Activated CD8-positive, alpha-beta T cell treated with anti-CD3 and anti-CD28 coated beads for 36 hours (primary cell): ENCODE measurements around the gene CELF2. TPM values are rescaled to one million over a fixed set of nuclear protein-coding genes. Genes with fewer than 3 reads are reported as not detected.

Source experiments
- ATAC-seq: fragments of 200-7000 bp; cut with Tn5 transposase; one replicate; pipeline ENCODE4 v1.10.0; 2021; ENCODE audit warnings: mild to moderate bottlenecking, moderate library complexity
- CTCF ChIA-PET: fragments of 350-600 bp; sonication (Branson Sonifier 250); formaldehyde crosslinking; loops from one replicate; lab custom pipeline; 2021; ENCODE audit warnings: antibody characterized with exemption; lab: Charles Lee
- POLR2A ChIA-PET: fragments of 350-600 bp; sonication (Branson Sonifier 250); formaldehyde crosslinking; loops from one replicate; lab custom pipeline; 2021; ENCODE audit warnings: antibody characterized with exemption; lab: Charles Lee
- DNase-seq: peaks from one replicate; pipeline ENCODE4 v3.0.0-alpha.2; 2020
- H3K27ac Mint-ChIP-seq: one replicate; pipeline ENCODE4 v1.8.0; 2021; ENCODE audit warnings: mild to moderate bottlenecking, mixed read lengths
- H3K27me3 Mint-ChIP-seq: one replicate; pipeline ENCODE4 v1.8.0; 2021; ENCODE audit warnings: mixed read lengths
- H3K36me3 Mint-ChIP-seq: one replicate; pipeline ENCODE4 v1.8.0; 2021; ENCODE audit warnings: low read depth, mixed read lengths
- H3K4me1 Mint-ChIP-seq: one replicate; pipeline ENCODE4 v1.8.0; 2021; ENCODE audit warnings: low read depth, mixed read lengths
- H3K4me3 Mint-ChIP-seq: one replicate; pipeline ENCODE4 v1.8.0; 2021; ENCODE audit warnings: mild to moderate bottlenecking, moderate library complexity, mixed read lengths
- H3K9me3 Mint-ChIP-seq: one replicate; pipeline ENCODE4 v1.8.0; 2021; ENCODE audit warnings: mixed read lengths
- CTCF ChIP-seq: fragments of 200-600 bp; IDR thresholded peaks from one replicate; pipeline ENCODE4 v1.8.0; 2022; ENCODE audit warnings: antibody characterized with exemption, mild to moderate bottlenecking
- intact Hi-C: fragments of 100-400 bp; cut with micrococcal nuclease; formaldehyde crosslinking; loops from one replicate; pipeline ENCODE4 v1.10.0; 2022
- total RNA-seq, 2 experiments: library from RNA; stranded (reverse); gene quantifications; one replicate each; pipeline ENCODE4 v1.2.3, GENCODE V29; 2021

CELF2 gene
- total RNA-seq, 2 experiments from 2014 or later, result 132 to 133 TPM

- peak; percentile 77 for ATAC-seq
- H3K9me3 Mint-ChIP-seq, result no peaks in the 10 kb centered on the region
- H3K4me3 Mint-ChIP-seq, result no peak overlapping the region
- ChIA-PET POLR2A (no interaction called here), CTCF (no interaction called here)
- H3K36me3 Mint-ChIP-seq, result no peaks in the 10 kb centered on the region
- no peak overlapping the region for H3K27ac Mint-ChIP-seq
- TF ChIP-seq CTCF, result no peak
- H3K27me3 Mint-ChIP-seq, result no peaks in the 10 kb centered on the region
- intact Hi-C loops, result no loop called here
- DNase-seq, result peak; percentile 26
- H3K4me1 Mint-ChIP-seq, result peaks cover 1% of the 10 kb centered on the region
Measured at GRCh38 chr10:11381023-11381422, 363.4 kb downstream of the CELF2 start.

- ChIA-PET POLR2A (no interaction called here), CTCF (no interaction called here)
- Mint-ChIP-seq H3K36me3 (no peaks in the 10 kb centered on the region), H3K27me3 (no peaks in the 10 kb centered on the region), H3K4me3 (no peak overlapping the region), H3K9me3 (no peaks in the 10 kb centered on the region), H3K27ac (no peak overlapping the region), H3K4me1 (peaks cover 1% of the 10 kb centered on the region)
- no peak for TF ChIP-seq CTCF
- intact Hi-C loops, result no loop called here
- no peak for ATAC-seq
- DNase-seq, result no peak
Measured at GRCh38 chr10:11381511-11381910, 363.8 kb downstream of the CELF2 start.

GRCh38 chr10:11382187-11382586 lies 364.5 kb downstream of the CELF2 start:
- ATAC-seq (no peak), DNase-seq (no peak)
- no peaks in the 10 kb centered on the region for H3K9me3 Mint-ChIP-seq
- H3K4me1 Mint-ChIP-seq, result peaks cover 1% of the 10 kb centered on the region
- H3K36me3 Mint-ChIP-seq, result no peaks in the 10 kb centered on the region
- H3K27ac Mint-ChIP-seq, result no peak overlapping the region
- ChIA-PET CTCF (no interaction called here), POLR2A (no interaction called here)
- H3K27me3 Mint-ChIP-seq, result no peaks in the 10 kb centered on the region
- no peak for TF ChIP-seq CTCF
- H3K4me3 Mint-ChIP-seq, result no peak overlapping the region
- intact Hi-C loops, result no loop called here

GRCh38 chr10:11386044-11386443 lies 368.4 kb downstream of the CELF2 start:
- TF ChIP-seq CTCF, result no peak
- intact Hi-C loops, result no loop called here
- POLR2A ChIA-PET, result interaction anchor here (0.6 kb wide), 2 partner anchors 31 to 86 kb away, joined by 3 read pairs; no protein-coding TSS in a partner anchor
- CTCF ChIA-PET, result no interaction called here
- H3K4me3 Mint-ChIP-seq, result no peak overlapping the region
- ATAC-seq, result no peak
- no peak overlapping the region for H3K27ac Mint-ChIP-seq
- no peaks in the 10 kb centered on the region for H3K9me3 Mint-ChIP-seq
- H3K27me3 Mint-ChIP-seq, result no peaks in the 10 kb centered on the region
- DNase-seq, result no peak
- H3K36me3 Mint-ChIP-seq, result no peaks in the 10 kb centered on the region
- peaks cover 1% of the 10 kb centered on the region for H3K4me1 Mint-ChIP-seq
